ENCODE results near the gene EML6. TPM values are rescaled to one million over a fixed set of nuclear protein-coding genes. Genes with fewer than 3 reads are reported as not detected.

The EML6 gene
- total RNA-seq, 1 experiment from 2014 or later, result 1.5 TPM

GRCh38 chr2:54981385-54981784 is 257.9 kb downstream of the EML6 start:
- Mint-ChIP-seq H3K27ac (peak overlapping the region in 1 of 3 experiments; percentile 49; a peak in 2 of 7 replicates), H3K36me3 (ENCODE audit: insufficient read depth in 1 of 3, low read depth in 3 of 3) (peaks cover 22 to 40% (median 32%) of the 10 kb centered on the region in 3 experiments; a peak in 6 of 7 replicates), H3K4me3 (no peak overlapping the region), H3K4me1 (peaks cover 7 to 16% of the 10 kb centered on the region in 2 experiments), H3K27me3 (ENCODE audit: low read depth) (no peaks in the 10 kb centered on the region), H3K9me3 (no peaks in the 10 kb centered on the region)
- no peak overlapping the region for H2BK15ac ChIP-seq (ENCODE audit: low read depth, low read length)
- H3K9me3 ChIP-seq (ENCODE audit: control insufficient read depth, low read depth, low read length), result no peaks in the 10 kb centered on the region
- H2AK5ac ChIP-seq (ENCODE audit: insufficient read length, low read length), result no peak overlapping the region
- no peak overlapping the region for H3K56ac ChIP-seq (ENCODE audit: insufficient read length, low read depth, low read length)
- H4K91ac ChIP-seq (ENCODE audit: insufficient read length, low read depth, low read length), result no peak overlapping the region
- H3K18ac ChIP-seq (ENCODE audit: insufficient read length, low read depth, low read length), result no peak overlapping the region
- no peak overlapping the region for H2BK20ac ChIP-seq (ENCODE audit: low read depth, low read length, poor library complexity, severe bottlenecking)
- no peak overlapping the region for H3K27ac ChIP-seq (ENCODE audit: insufficient read length, low read depth, low read length)
- no peaks in the 10 kb centered on the region for H3K27me3 ChIP-seq (ENCODE audit: insufficient read depth, low read length)
- H2AFZ ChIP-seq (ENCODE audit: low read length), result no peak overlapping the region
- no peak overlapping the region for H3K4me2 ChIP-seq (ENCODE audit: insufficient read depth, insufficient read length, low read length)
- no peak overlapping the region for H4K5ac ChIP-seq (ENCODE audit: insufficient read length, low read depth, low read length)
- H2BK120ac ChIP-seq (ENCODE audit: low read depth, low read length, poor library complexity, severe bottlenecking), result no peak overlapping the region
- DNase-seq, result no peak
- peaks cover 5% of the 10 kb centered on the region for H3K79me1 ChIP-seq (ENCODE audit: insufficient read depth, low read depth, low read length, poor library complexity, severe bottlenecking)
- no peak overlapping the region for H2BK5ac ChIP-seq (ENCODE audit: insufficient read length, low read length)
- TF ChIP-seq CTCF (conservative IDR thresholded peaks at IDR 0.05), result no peak
- H2BK12ac ChIP-seq (ENCODE audit: insufficient read length, low read depth, low read length), result no peak overlapping the region
- no peak overlapping the region for H3K9ac ChIP-seq (ENCODE audit: extremely low read depth, insufficient read length, low read length)
- H3K14ac ChIP-seq (ENCODE audit: insufficient read depth, low read length), result no peak overlapping the region
- no peak overlapping the region for H3K4ac ChIP-seq (ENCODE audit: low read depth, low read length)
- no peaks in the 10 kb centered on the region; the same call in 1 of the 2 replicates for H3K4me1 ChIP-seq (ENCODE audit: insufficient read depth, low read length)
- no peak overlapping the region for H4K8ac ChIP-seq (replicated peaks; ENCODE audit: insufficient read length, low read depth, low read length)
- H4K20me1 ChIP-seq (ENCODE audit: control insufficient read depth, insufficient read depth, insufficient read length), result no peaks in the 10 kb centered on the region
- no peak overlapping the region for H3T11ph ChIP-seq (ENCODE audit: low read length)
- no peak overlapping the region for H3K23ac ChIP-seq (ENCODE audit: insufficient read length, low read depth, low read length)
- no CpG with 5 or more reads among the region's 2 CpGs for whole genome bisulfite sequencing (ENCODE audit: extremely low coverage, insufficient read length, low lambda C conversion rate)
- H3K79me2 ChIP-seq (ENCODE audit: insufficient read depth, low read length), result peaks cover 5% of the 10 kb centered on the region; the same call in 1 of the 2 replicates
- H3K23me2 ChIP-seq (ENCODE audit: insufficient read length, low read depth, low read length, poor library complexity, severe bottlenecking), result no peaks in the 10 kb centered on the region
